ENCODE data around the gene PIAS4.

PIAS4 gene

DNA sequence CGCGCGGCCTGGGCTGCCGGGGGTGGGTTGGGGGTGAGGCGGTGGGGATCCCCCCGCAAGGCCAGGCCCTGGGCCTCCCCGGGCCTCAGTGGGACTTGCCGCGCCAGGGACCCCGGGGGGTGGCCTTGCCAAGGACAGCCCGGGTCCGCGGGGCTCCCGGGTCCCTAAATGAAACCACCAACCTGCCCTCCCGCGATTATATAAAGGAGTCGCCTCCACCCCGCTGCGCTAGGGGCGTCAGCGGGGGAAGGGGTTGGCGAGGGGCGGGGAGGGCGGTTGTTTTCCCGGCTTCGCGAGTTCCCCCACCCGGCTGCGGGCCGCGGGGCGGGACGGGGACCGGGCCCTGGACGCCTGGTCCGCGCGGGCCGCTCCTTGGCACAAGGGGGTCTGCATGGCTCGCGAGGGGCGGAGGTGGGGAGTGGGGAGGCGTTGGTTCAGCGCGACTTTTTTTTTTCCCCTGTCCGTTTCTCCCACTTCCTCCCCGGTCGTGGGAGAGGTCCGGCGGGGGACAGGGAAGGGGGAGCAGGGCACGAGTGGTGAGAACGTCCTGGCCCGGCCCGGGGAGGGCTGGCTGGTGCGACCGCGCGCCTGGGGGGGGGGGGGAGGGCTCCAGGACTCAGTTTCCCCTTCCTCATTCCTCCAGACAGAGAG is 60.0 kb downstream of the PIAS4 start:
- H3K4me3 Mint-ChIP-seq: peak overlapping the region; percentile 78
- peaks cover 3% of the 10 kb centered on the region for H3K36me3 Mint-ChIP-seq (ENCODE audit: low read depth)
- H3K27ac Mint-ChIP-seq: peak overlapping the region; percentile 77
- peaks cover 19% of the 10 kb centered on the region for H3K4me1 Mint-ChIP-seq (ENCODE audit: low read depth)
- H3K9me3 Mint-ChIP-seq: no peaks in the 10 kb centered on the region
- H3K27me3 Mint-ChIP-seq (ENCODE audit: low read depth): no peaks in the 10 kb centered on the region

DNA sequence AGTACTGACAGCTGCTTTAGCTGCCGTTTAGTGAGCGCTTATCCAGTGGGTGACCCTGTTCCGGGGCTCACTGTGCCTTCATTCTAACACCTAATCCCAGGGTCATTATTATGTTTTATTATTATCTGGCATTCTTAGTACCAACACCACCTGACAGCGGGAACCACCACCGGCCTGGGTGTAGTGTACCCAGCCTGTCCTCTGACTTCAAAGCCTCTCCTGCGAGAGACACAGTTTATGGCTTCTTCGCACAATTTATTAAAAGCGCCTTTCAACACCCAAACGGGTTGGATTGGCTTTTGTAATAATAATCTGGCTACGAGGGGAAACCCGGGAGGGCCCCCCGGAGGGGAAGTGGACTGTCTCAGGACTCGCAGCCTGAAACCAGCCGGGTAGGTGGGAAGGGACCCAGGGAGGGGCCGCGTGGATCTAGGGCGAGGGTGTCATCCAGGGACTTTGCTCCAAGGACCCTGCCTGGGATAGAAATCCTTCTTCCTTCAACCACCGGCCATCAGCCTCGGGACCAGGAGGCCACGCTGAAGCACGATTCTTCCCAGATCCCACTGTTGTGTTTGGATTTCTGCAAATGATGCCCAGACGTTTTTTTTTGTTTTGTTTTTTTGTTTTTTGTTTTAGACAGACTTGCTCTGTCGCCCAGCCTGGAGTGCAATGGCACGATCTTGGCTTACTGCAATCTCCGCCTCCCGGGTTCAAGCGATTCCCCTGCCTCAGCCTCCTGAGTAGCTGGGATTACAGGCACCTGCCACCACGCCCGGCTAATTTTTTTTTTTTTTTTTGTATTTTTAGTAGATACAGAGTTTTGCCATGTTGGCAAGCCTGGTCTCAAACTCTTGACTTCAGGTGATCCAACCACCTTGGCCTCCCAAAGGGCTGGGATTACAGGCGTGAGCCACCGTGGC is 60.8 kb downstream of the PIAS4 start:
- H3K4me1 Mint-ChIP-seq (ENCODE audit: low read depth): peaks cover 18% of the 10 kb centered on the region
- no peaks in the 10 kb centered on the region for H3K27me3 Mint-ChIP-seq (ENCODE audit: low read depth)
- H3K9me3 Mint-ChIP-seq: no peaks in the 10 kb centered on the region
- peaks cover 3% of the 10 kb centered on the region for H3K36me3 Mint-ChIP-seq (ENCODE audit: low read depth)
- H3K4me3 Mint-ChIP-seq: peak overlapping the region; percentile 78
- peak overlapping the region; percentile 77 for H3K27ac Mint-ChIP-seq

DNA sequence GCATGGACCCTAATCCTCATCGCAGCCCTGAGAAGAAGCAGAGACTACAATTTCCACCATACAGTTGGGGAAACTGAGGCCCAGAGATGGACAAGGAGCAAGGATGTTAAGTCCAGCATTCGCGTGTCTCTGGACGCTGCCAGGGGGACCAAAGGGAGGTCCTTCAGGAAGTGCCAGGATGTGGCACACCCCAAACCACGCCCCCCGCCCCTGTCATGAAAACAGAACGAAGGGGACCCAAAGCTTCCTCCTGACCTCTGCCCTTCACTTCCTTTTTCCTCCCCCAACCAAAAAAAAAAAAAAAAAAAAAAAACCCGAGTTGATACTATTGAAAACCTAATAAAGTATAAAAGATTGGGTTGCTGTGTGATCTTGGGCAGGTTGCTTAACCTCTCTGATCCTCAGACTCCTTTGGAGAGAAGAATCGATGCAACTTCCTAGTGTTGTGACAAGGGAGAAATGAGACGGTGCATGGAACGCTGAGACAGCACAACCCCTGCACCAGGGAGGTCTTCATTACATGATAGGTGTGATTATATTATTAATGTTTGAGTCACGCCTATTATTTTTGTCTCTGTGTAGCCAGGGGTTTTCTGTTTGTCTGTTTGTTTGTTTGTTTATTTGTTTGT is 61.9 kb downstream of the PIAS4 start:
- Mint-ChIP-seq H3K27me3 (ENCODE audit: low read depth) (no peaks in the 10 kb centered on the region), H3K4me1 (ENCODE audit: low read depth) (peaks cover 19% of the 10 kb centered on the region), H3K27ac (peak overlapping the region; percentile 69)

DNA sequence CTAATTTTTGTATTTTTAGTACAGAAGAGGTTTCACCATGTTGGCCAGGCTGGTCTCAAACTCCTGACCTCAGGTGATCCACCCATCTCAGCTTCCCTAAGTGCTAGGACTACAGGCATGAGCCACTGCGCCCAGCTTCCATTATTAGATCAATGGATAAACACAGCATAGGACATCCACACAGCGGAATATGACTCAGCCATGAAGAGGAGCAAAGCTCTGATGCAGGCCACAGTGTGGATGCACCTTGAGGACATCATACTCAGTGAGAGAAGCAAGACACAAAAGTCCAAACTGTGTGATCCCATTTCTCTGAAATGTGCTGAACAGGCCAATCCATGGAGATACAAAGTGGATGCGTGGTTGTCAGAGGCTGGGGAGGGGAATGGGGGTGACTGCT is 64.1 kb downstream of the PIAS4 start:
- Mint-ChIP-seq H3K9me3 (no peaks in the 10 kb centered on the region), H3K27me3 (ENCODE audit: low read depth) (no peaks in the 10 kb centered on the region), H3K4me1 (ENCODE audit: low read depth) (peaks cover 28% of the 10 kb centered on the region), H3K27ac (no peak overlapping the region), H3K36me3 (ENCODE audit: low read depth) (no peaks in the 10 kb centered on the region), H3K4me3 (no peak overlapping the region)

More for the DNA sequence above, 61.9 kb downstream of the PIAS4 start:
- Mint-ChIP-seq H3K36me3 (ENCODE audit: low read depth) (no peaks in the 10 kb centered on the region), H3K4me3 (peak overlapping the region; percentile 25), H3K9me3 (no peaks in the 10 kb centered on the region)

DNA sequence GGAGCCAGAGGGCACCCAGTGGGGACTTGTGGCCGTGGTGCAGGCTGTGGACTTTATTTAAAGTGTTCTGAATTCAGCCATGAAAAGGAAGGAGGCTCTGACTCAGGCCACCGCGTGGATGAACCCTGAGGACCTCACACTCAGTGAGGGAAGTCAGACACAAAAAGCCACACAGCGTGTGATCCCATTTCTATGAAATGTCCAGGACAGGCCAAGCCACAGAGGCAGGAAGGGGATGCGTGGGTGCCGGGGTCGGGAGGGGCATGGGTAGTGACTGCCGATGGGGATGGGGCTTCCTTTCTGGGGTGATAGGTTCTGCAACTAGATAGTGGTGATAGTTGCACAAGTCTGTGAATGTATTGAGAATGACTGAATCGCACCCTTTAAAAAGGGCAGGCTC is 67.8 kb downstream of the PIAS4 start:
- Mint-ChIP-seq H3K9me3 (no peaks in the 10 kb centered on the region), H3K27ac (peak overlapping the region; percentile 85), H3K36me3 (ENCODE audit: low read depth) (no peaks in the 10 kb centered on the region), H3K4me3 (peak overlapping the region; percentile 59), H3K27me3 (ENCODE audit: low read depth) (no peaks in the 10 kb centered on the region), H3K4me1 (ENCODE audit: low read depth) (peaks cover 27% of the 10 kb centered on the region)

DNA sequence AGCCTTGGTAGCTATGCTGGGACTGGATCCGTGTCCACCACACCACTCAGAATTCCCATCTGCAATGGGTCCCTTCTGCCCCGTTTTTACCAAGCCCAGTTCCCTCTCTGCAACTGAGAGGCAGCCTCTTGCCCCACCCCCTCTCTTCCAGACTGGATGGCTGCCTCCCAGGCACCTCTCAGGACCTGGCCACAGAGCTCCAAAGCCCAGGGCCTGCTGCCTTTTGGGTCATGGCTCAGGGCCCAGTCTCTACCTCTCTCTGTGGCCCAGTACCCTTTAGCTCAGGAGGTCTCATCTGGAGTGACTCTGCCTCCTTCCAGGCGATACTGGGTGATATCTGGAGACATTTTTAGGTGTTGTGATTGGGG is 69.5 kb downstream of the PIAS4 start:
- Mint-ChIP-seq H3K4me3 (no peak overlapping the region), H3K27ac (peak overlapping the region; percentile 41), H3K27me3 (ENCODE audit: low read depth) (no peaks in the 10 kb centered on the region), H3K36me3 (ENCODE audit: low read depth) (no peaks in the 10 kb centered on the region), H3K9me3 (no peaks in the 10 kb centered on the region), H3K4me1 (ENCODE audit: low read depth) (peaks cover 27% of the 10 kb centered on the region)

DNA sequence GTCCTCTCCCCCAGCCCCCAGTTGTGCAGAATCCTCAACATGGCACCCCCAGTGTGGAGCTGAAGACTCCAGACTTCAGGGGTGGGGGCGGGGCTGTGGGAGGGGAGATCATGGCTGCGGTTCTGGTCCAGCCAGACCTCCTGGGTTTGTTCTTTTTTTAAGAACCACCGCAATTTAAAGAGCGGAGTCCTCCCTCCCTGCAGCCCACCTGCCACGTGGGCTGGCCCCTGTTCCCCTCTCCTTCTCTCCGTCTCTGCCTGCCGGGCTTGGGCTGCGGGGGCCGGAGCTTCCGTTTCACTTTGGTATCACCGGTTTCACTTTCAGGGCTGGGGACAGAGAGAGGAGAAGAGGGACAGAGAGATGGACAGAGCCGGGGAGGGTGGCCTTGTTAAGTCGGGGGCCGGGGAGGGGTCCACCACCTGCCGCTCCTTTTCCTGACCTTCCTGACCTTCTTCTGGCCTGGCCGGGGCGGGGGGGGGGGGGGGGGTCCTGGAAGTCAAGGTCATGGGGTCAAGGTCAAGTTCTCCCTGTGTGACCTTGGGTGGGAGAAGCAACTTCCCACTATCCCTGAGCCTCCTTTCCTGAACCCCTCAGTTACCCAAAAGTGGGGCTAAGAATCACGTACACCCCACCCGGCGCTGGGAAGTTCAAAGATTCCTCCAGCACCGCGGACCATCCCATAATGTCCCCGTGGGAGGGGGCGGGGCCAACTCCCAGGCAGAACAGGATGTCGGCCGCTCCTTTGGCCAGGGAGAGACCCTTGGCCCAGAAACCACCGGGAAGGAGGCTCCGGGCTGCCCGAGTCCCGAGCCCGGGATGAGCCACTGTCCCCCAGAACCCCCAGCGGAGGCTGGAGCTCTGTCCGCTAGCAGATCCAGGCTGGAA is 70.5 kb downstream of the PIAS4 start:
- no peaks in the 10 kb centered on the region for H3K9me3 Mint-ChIP-seq
- H3K27ac Mint-ChIP-seq: peak overlapping the region; percentile 90
- H3K4me1 Mint-ChIP-seq (ENCODE audit: low read depth): peaks cover 28% of the 10 kb centered on the region
- H3K4me3 Mint-ChIP-seq: peak overlapping the region; percentile 77
- H3K36me3 Mint-ChIP-seq (ENCODE audit: low read depth): no peaks in the 10 kb centered on the region
- H3K27me3 Mint-ChIP-seq (ENCODE audit: low read depth): no peaks in the 10 kb centered on the region

DNA sequence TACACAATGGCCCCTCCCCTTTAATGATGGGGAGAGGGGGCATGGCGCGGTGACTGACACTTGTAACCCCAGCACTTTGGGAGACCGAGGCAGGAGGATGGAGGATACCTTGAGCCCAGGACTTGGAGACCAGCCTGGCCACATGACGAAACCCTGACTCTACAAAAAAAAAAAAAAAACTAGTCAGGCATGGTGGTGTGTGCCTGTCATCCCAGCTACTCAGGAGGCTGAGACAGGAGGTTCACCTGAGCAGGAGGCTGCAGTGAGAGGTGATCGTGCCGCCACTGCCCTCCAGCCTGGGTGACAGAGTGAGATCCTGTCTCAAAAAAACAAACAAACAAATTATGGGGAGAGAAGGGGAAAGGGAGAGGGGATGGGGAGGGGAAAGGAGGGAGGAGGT is 72.9 kb downstream of the PIAS4 start:
- H3K9me3 Mint-ChIP-seq: no peaks in the 10 kb centered on the region
- H3K4me1 Mint-ChIP-seq (ENCODE audit: low read depth): peaks cover 29% of the 10 kb centered on the region
- H3K4me3 Mint-ChIP-seq: no peak overlapping the region
- no peaks in the 10 kb centered on the region for H3K27me3 Mint-ChIP-seq (ENCODE audit: low read depth)
- no peaks in the 10 kb centered on the region for H3K36me3 Mint-ChIP-seq (ENCODE audit: low read depth)
- H3K27ac Mint-ChIP-seq: no peak overlapping the region

DNA sequence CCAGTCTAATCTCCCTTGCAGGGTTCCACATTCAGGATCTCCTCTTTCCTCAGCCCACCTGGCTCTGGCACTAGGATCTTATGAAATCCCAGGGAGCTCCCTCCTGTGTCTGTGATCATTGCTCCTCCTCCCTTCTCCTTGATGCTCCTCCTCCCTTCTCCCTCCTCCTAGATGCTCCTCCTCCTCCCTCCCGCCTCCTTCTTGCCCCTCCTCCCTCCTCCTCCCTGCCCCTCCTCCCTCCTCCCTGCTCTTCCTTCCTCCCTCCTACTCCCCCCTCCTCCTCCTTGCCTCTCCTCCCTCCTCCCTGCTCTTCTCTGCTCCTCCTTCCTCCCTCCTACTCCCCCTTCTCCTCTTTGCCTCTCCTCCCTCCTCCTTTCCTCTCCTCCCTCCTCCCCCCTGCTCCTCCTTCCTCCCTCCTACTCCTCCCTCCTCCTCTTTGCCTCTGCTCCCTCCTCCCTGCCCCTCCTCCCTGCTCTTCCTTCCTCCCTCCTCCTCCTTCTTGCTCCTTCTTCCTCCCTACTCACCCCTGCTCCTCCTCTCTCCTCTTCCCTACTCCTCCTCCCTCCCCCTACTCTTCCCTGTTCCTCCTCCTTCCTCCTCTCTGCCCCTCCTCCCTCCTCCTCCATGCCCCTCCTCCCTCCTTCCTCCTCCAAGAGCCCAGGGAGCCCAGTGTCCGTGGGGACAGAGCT is 74.0 kb downstream of the PIAS4 start:
- H3K27me3 Mint-ChIP-seq (ENCODE audit: low read depth): no peaks in the 10 kb centered on the region
- H3K36me3 Mint-ChIP-seq (ENCODE audit: low read depth): no peaks in the 10 kb centered on the region
- H3K4me3 Mint-ChIP-seq: no peak overlapping the region
- peak overlapping the region; percentile 31 for H3K27ac Mint-ChIP-seq
- H3K9me3 Mint-ChIP-seq: no peaks in the 10 kb centered on the region
- H3K4me1 Mint-ChIP-seq (ENCODE audit: low read depth): peaks cover 34% of the 10 kb centered on the region

DNA sequence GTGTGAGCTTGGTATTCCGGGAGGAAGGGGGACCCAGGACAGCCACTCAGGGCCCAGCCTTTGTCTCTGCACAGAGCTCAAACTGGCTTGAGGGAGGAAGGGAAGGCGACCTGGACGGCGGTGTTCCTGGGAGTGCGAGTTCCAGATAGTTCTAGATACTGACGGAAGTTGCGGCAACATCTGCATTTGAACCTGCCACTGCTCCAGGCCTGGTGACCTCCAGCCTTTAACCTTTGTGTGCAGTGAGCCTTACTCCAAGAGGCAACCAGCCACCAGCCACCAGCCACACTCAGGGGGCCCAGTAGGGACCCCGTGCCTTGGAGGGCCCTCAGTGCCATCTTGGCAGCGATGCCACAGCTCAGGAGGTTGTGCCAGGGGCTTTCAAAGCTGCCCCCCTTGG is 74.6 kb downstream of the PIAS4 start:
- Mint-ChIP-seq H3K27me3 (ENCODE audit: low read depth) (no peaks in the 10 kb centered on the region), H3K4me3 (no peak overlapping the region), H3K4me1 (ENCODE audit: low read depth) (peaks cover 29% of the 10 kb centered on the region), H3K27ac (no peak overlapping the region), H3K9me3 (no peaks in the 10 kb centered on the region), H3K36me3 (ENCODE audit: low read depth) (no peaks in the 10 kb centered on the region)

DNA sequence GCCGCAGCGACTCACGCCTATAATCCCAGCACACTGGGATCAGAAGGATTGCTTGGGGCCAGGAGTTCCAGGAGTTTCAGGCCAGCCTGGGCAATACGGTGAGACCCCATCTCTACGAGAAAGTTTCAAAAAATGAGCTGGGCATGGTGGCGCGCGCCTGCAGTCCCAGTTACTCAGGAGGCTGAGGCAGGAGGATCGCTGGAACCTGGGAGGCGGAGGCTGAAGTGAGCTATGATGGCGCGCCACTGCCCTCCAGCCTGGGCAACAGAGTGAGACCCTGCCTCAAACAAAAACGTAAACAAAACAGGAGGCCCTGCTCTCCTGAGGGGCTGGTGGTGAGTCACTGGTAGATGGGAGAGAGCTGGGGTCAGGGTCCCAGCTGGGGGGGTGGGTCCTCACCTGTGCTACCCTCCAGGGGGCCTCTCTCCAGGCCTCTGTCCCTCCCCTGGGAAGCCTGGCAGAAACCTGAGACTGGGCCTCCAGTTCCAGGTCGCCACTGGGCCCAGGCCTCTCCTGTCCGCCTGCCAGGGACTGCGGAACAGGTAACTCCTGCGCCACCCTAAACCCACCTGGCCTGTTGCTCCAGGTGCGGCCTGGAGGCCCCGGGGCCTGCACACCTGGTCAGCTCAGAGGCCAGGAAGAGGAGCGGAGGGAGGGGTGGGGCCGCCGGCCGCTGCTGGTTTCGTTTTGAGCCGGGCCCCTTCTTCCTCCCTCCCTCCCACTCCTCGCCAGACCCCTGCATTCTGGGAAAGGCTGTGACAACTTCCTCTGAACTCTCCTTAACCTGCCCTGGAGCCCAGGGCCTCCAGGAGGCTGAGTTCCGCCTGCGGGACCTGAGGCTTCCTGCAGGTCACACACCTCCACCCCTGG is 76.4 kb downstream of the PIAS4 start:
- H3K4me3 Mint-ChIP-seq: peak overlapping the region; percentile 53

DNA sequence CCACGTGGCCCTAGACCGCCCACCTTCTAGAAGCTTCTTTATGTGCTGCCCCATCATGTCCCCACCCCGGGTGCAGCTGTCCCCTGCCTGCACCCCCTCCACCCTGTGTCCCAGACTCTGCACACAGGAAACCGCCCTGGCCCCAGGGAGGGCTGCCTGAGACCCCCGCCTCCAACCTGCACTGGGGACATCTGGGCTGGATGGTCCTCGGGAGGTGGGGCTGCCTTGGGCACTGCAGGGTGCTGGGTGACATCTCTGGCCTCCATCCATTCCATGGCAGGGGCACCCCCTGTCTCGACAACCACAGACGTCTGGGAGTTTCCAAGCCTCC is 77.0 kb downstream of the PIAS4 start:
- peaks cover 33% of the 10 kb centered on the region for H3K4me1 Mint-ChIP-seq (ENCODE audit: low read depth)
- H3K4me3 Mint-ChIP-seq: no peak overlapping the region
- H3K27me3 Mint-ChIP-seq (ENCODE audit: low read depth): no peaks in the 10 kb centered on the region
- H3K9me3 Mint-ChIP-seq: no peaks in the 10 kb centered on the region
- H3K27ac Mint-ChIP-seq: peak overlapping the region; percentile 54
- H3K36me3 Mint-ChIP-seq (ENCODE audit: low read depth): peaks cover 1% of the 10 kb centered on the region

More for the DNA sequence above, 76.4 kb downstream of the PIAS4 start:
- H3K9me3 Mint-ChIP-seq: no peaks in the 10 kb centered on the region
- no peaks in the 10 kb centered on the region for H3K27me3 Mint-ChIP-seq (ENCODE audit: low read depth)
- H3K36me3 Mint-ChIP-seq (ENCODE audit: low read depth): peaks cover 1% of the 10 kb centered on the region
- H3K27ac Mint-ChIP-seq: peak overlapping the region; percentile 72
- H3K4me1 Mint-ChIP-seq (ENCODE audit: low read depth): peaks cover 28% of the 10 kb centered on the region

DNA sequence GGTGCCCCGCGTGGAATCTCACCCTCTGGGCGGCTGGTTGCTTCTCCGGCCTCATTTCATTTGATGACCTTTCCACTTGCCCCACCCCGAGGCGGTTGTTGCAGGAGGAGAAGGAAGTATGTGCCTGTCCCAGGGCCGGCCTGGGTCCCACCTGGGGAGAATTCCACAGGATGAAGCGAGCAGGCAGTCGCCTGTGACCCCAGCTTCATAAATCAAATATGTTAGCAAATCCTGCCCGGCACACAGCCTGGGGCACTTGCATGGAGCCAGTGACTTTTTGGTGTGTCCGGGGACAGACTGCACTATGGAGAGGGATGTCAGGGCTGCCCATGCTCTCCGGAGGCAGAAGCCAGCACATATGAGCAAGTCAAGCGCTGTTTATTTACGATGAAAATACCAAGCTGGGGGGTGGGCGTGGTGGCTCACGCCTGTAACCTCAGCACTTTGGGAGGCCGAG is 78.9 kb downstream of the PIAS4 start:
- no peaks in the 10 kb centered on the region for H3K27me3 Mint-ChIP-seq (ENCODE audit: low read depth)
- H3K4me3 Mint-ChIP-seq: no peak overlapping the region
- peak overlapping the region; percentile 74 for H3K27ac Mint-ChIP-seq
- H3K36me3 Mint-ChIP-seq (ENCODE audit: low read depth): peaks cover 3% of the 10 kb centered on the region
- no peaks in the 10 kb centered on the region for H3K9me3 Mint-ChIP-seq
- peaks cover 38% of the 10 kb centered on the region for H3K4me1 Mint-ChIP-seq (ENCODE audit: low read depth)

All from T-helper 1 cell treated with Interleukin-12 subunit alpha and Interleukin-12 subunit beta and Interleukin-4 antibody, amounts not matched to agents 30 μg/mL and 1 μg/mL, for 36 hours (primary cell).